Fibroblast of villous mesenchyme (primary cell): Measurements from ENCODE around the gene IFI27L2. TPM values are rescaled to one million over a fixed set of nuclear protein-coding genes. Genes with fewer than 3 reads are reported as not detected.

Experiments used
- DNase-seq: peaks from one replicate; pipeline ENCODE4 v3.0.0-alpha.2; 2010; ENCODE audit warnings: low read depth
- H3K4me3 ChIP-seq: 2 replicates; pipeline ENCODE4 v1.5.1; 2011; ENCODE audit warnings: low read depth, mild to moderate bottlenecking, low read length
- total RNA-seq: library from RNA; depleted of rRNA; stranded (reverse); fragments of >200 nt; gene quantifications from 2 replicates; pipeline ENCODE4 v1.2.3, GENCODE V29; 2012
- TF ChIP-seq, protein P1 (sequence below): IDR thresholded peaks from 2 replicates; pipeline ENCODE4 v1.5.1; 2012; ENCODE audit warnings: low read depth, mild to moderate bottlenecking, low read length; ENCODE audit not compliant: insufficient read depth

The IFI27L2 gene
- total RNA-seq, 1 donor = 94.1 TPM

DNA sequence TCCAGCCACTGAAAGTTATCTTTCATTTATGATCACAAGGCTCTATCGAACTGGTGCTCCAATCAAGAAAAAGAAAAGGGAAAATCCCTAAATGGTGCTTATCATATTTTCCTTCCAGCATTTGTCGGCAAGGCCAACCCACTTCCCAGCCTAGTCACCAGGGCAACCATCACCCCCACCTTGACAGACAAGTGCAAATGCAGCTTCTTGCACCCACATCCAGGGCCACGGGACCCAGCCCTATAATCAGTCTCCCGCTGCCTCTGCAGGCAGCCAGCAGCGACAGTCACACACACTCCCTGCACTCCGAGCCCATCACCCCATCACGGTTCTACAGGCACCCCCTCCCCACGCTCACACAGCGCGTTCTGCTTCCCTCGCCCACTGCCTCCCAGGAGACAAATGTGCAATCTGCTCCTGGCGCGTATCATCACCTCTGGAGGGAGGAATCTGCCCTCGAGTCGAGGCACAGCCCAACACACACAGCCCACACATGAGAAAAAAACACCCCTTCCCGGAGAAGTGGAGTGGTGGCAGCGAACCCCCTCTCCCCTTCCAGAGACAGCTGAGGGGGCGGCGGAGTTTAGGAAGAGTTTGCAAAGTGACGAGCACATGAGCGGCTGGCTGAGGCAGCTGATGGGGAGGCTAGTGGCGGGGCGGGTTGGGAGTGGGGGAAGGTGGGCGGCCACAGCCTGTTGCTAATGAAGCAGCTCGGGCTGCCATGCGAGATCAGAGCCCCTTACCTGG is 35.5 kb upstream of the IFI27L2 start:
- no peak for DNase-seq
- TF ChIP-seq, protein P1, sequence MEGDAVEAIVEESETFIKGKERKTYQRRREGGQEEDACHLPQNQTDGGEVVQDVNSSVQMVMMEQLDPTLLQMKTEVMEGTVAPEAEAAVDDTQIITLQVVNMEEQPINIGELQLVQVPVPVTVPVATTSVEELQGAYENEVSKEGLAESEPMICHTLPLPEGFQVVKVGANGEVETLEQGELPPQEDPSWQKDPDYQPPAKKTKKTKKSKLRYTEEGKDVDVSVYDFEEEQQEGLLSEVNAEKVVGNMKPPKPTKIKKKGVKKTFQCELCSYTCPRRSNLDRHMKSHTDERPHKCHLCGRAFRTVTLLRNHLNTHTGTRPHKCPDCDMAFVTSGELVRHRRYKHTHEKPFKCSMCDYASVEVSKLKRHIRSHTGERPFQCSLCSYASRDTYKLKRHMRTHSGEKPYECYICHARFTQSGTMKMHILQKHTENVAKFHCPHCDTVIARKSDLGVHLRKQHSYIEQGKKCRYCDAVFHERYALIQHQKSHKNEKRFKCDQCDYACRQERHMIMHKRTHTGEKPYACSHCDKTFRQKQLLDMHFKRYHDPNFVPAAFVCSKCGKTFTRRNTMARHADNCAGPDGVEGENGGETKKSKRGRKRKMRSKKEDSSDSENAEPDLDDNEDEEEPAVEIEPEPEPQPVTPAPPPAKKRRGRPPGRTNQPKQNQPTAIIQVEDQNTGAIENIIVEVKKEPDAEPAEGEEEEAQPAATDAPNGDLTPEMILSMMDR = no peak
- H3K4me3 ChIP-seq = no peak overlapping the region

DNA sequence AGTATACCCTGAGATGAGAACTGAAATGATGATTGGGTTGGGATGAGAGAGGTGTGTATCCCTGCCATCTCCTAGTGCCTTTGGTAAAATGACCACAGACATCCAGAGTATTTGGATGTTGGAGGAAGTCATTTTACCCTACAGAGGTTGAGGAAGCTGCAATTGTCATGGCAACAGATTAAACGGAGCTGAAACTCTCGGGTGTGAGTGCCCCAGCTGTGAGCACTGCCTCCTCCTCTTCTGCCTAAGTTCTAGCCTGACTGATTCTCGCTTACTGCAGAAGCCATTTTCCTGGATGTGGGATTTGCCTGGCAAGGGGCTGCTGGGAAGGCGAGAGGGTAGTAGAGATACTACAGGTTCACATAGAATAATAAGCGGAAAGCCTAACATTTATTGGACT is 34.4 kb upstream of the IFI27L2 start:
- TF ChIP-seq, protein P1 = no peak
- no peak overlapping the region for H3K4me3 ChIP-seq
- DNase-seq = no peak

DNA sequence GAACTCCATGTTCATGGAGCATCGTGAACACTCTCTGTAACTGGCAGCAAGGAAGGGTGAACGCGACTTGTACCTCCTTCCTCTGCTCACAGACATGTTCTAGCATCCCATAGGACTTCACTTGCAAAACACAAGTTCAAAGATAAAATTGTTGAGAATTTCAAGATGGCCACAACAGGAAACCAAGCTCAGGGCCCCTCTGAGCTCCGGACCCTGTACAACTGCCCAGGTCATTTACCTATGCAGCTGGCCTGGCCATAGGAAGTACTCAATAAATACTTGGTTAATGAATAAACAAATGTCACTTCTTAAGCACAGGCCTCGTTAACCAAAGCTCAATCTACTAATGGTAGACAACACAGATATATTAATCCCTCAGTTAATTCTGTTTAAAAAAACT is 33.1 kb upstream of the IFI27L2 start:
- TF ChIP-seq, protein P1 = no peak
- no peak overlapping the region for H3K4me3 ChIP-seq
- DNase-seq = no peak

DNA sequence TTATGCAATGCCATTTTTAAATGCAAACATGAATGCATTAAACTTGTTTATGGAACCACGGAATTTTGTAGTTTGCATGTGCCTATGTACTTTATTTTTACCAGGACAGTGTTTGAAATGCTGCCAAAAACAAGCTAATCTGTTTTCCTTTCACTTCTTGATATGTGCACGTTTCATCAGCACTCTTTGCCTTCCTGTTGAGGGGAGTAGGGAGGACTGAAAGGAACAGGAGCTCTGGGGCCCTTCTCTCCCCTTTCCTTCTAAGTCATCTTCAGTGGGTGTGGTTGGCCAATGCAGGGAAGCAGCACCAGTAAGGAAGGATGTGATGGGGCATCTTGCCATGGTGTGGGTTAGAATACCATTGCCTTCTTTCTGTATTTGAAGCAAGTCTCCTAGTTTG is 32.6 kb upstream of the IFI27L2 start:
- TF ChIP-seq, protein P1 = no peak
- no peak overlapping the region for H3K4me3 ChIP-seq
- peak; percentile 15 for DNase-seq

DNA sequence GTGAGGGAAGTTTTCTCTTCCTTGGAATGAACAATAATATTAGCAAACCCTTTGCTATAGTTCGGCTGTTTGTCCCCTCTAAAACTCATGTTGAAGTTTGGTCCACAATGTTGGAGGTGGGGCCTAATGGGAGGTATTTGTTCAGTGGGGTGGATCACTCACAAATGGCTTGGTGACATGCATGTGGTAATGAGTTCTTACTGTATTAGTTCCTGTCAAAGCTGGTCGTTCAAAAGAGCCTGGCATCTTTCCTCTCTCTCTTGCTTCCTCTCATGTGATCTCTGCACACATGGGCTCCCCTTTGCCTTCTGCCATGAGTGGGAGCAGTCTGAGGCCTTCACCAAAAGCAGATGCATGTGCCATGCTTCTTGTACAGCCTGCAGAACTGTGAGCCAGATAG is 31.7 kb upstream of the IFI27L2 start:
- DNase-seq = no peak
- no peak overlapping the region for H3K4me3 ChIP-seq
- TF ChIP-seq, protein P1 = no peak

DNA sequence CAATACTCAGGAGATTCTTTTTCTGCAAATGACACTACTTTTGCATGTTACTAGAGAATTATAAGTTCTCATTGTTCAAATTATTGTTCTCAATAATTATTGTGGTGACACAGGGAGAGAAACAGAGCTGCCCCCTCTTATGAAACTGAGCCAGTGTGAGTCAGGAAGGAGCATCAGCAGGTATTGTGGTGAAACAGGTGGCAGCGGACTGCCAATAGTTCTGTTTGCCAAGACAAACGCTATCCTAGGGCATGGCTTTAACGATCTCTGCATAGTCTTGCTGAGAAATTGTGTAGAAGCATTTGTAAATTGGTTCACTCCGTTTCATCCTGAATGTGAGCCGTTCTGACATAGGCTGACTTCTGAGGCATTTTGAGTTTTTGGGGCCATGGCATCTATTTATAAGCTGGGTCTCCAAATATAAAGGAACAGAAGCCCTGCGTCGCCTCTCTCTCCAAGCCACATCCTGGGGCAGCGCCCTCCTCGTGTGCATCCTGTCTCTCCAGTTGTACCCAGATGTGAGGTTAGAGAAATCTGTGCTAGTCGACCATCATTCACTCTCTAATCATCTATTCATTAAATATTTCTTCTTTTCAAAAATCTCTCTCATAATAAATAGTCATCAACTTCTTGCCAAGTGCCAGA is 29.0 kb upstream of the IFI27L2 start:
- DNase-seq = no peak
- TF ChIP-seq, protein P1 = no peak
- H3K4me3 ChIP-seq = no peak overlapping the region
